ENCODE results near the gene CELSR3. TPM values are rescaled to one million over a fixed set of nuclear protein-coding genes. Genes with fewer than 3 reads are reported as not detected.

CELSR3 gene
- polyA plus RNA-seq, 1 experiment = 0.55 TPM

DNA sequence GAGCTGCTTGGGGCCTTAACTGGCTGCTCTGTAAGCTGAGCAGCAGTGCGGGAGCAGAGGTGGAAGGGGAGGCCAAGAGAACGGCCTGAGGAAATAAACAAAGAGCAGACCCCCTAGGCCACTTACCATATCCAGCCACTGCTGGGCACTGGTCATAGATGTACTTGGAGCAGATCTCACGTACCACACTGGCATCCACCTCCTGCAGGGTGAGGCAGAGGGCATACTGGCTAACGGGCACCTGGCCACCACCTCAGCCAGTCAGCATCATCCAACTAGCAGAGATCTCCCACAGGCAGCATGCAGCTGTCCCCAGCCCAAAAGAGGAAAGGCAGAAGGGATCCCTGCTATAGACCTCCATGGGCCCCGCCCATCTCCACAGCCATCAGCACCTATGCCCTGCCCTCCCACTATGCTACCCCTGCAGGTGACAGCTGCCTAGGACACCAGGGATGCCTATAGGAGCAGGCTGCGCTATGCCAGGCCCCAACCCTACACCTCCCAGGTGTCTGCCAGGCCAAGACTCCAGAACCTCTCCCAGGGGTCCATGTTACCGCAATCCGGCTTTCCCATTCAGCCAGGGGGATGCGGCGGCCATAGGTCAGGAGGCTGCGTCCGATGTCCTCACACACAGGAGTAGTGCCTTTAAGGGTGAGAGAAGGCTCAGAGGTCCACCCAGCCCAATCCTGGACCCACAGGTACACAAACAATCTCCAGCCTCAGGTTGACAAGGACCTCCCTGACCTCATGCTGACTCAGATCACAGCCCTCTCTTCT is 63.0 kb downstream of the CELSR3 start:
- ChIA-PET POLR2A (interaction anchor here (1.4 to 1.7 kb wide), 2 partner anchors 36 to 153 kb away, joined by 4 to 14 read pairs; partner anchors contain the start of genes ATRIP and SLC26A6), CTCF (no interaction called here)
- Histone ChIP-seq H3K27ac (ENCODE audit: low read depth, low read length) (peak overlapping the region; percentile 99), H3K9me3 (ENCODE audit: control insufficient read depth, insufficient read depth, low read length) (no peaks in the 10 kb centered on the region; the same call in 1 of the 2 replicates), H3K27me3 (ENCODE audit: control insufficient read depth, insufficient read depth, low read length) (no peaks in the 10 kb centered on the region), H3K4me3 (ENCODE audit: low read depth, low read length) (no peak overlapping the region)
- DNase-seq (ENCODE audit: low read depth, low spot score) = no peak
- TF ChIP-seq, protein P1, sequence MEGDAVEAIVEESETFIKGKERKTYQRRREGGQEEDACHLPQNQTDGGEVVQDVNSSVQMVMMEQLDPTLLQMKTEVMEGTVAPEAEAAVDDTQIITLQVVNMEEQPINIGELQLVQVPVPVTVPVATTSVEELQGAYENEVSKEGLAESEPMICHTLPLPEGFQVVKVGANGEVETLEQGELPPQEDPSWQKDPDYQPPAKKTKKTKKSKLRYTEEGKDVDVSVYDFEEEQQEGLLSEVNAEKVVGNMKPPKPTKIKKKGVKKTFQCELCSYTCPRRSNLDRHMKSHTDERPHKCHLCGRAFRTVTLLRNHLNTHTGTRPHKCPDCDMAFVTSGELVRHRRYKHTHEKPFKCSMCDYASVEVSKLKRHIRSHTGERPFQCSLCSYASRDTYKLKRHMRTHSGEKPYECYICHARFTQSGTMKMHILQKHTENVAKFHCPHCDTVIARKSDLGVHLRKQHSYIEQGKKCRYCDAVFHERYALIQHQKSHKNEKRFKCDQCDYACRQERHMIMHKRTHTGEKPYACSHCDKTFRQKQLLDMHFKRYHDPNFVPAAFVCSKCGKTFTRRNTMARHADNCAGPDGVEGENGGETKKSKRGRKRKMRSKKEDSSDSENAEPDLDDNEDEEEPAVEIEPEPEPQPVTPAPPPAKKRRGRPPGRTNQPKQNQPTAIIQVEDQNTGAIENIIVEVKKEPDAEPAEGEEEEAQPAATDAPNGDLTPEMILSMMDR (IDR thresholded peaks at IDR 0.05; ENCODE audit: low read depth, low read length) = no peak

DNA sequence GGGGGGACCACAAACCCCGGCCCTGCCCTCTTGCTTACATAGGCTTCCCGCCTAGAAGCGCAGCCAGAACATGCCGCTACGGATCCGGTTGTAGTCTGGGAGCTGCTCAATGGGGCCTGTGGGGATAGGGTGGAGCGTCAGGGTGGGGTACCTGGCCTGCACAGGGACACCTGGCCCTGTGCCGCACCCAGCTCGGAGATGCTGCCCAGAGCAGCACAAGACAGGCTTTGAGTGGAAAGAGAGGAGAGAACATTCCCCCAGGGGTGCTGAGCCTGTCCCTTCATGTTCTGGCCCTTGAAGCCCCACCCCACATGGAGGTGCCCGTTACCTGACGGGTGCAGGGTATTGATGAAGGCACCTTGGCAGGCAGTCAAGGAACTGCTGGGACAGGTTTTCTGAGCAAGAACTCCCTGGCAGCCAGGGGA is 63.6 kb downstream of the CELSR3 start:
- no peak for DNase-seq (ENCODE audit: low read depth, low spot score)
- Histone ChIP-seq H3K9me3 (ENCODE audit: control insufficient read depth, insufficient read depth, low read length) (no peaks in the 10 kb centered on the region; the same call in 1 of the 2 replicates), H3K4me3 (ENCODE audit: low read depth, low read length) (peak overlapping the region; percentile 17; the same call in 1 of the 2 replicates), H3K27ac (ENCODE audit: low read depth, low read length) (peak overlapping the region; percentile 99), H3K27me3 (ENCODE audit: control insufficient read depth, insufficient read depth, low read length) (no peaks in the 10 kb centered on the region)
- ChIA-PET POLR2A (interaction anchor here (0.7 to 1.7 kb wide), 5 partner anchors 36 to 153 kb away, joined by 3 to 14 read pairs (median 4); partner anchors contain the start of genes ATRIP, CELSR3, PFKFB4 and SLC26A6), CTCF (interaction anchor here (1.0 kb wide), 1 partner anchor 36 kb away, joined by 3 read pairs; the partner anchor contains the start of gene SLC26A6)
- TF ChIP-seq, protein P1 (IDR thresholded peaks at IDR 0.05; ENCODE audit: low read depth, low read length) = no peak

DNA sequence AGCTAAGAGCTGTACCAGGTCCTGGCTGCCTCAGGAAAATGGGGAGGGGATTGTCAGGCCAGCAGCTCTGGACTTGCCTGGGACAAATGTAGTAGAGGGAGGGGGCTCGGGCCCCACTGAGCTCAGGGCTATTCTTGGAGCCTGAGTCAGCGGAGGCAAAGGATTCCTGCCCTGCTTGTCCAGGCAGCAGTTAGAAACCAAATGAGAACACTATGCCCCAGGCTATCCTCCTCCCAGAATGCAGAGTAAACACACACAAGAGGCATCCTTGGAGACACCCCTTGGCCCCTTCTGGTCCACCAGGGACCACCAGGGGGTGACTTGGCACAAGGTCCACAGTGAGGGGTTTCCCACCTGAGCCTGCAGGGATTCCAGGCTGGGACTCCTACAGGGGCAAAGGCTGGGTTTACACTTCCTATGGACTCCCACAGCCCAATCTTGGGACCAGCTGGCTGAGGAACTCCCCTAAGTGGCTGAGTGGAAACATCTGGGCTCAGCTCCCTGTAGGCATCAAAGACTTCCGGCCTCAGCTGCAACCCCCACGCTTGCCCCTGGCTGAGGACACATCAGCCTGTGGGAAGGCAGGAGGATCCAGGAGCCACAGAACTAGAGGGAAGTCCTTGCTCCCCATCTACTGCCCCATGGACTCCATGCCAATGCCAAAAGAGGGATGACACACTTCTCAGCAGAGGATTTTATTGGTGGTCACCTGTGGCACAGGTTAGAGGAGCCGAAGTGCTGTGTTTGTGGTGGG is 64.2 kb downstream of the CELSR3 start:
- Histone ChIP-seq H3K27me3 (ENCODE audit: control insufficient read depth, insufficient read depth, low read length) (no peaks in the 10 kb centered on the region), H3K9me3 (ENCODE audit: control insufficient read depth, insufficient read depth, low read length) (no peaks in the 10 kb centered on the region; the same call in 1 of the 2 replicates), H3K4me3 (ENCODE audit: low read depth, low read length) (peak overlapping the region; percentile 17; the same call in 1 of the 2 replicates), H3K27ac (ENCODE audit: low read depth, low read length) (peak overlapping the region; percentile 99)
- TF ChIP-seq, protein P1 (IDR thresholded peaks at IDR 0.05; ENCODE audit: low read depth, low read length) = no peak
- CTCF ChIA-PET = interaction anchor here (0.6 to 1.3 kb wide), 3 partner anchors 11 to 40 kb away, joined by 3 to 4 read pairs (median 3); partner anchors contain the start of genes SLC26A6 and UQCRC1
- peak; percentile 90 for DNase-seq (ENCODE audit: low read depth, low spot score)
- POLR2A ChIA-PET = interaction anchor here (0.6 to 2.1 kb wide), 11 partner anchors 14 to 309 kb away, joined by 3 to 17 read pairs (median 4); partner anchors contain the start of genes ATRIP, CELSR3, PFKFB4 and SLC26A6

DNA sequence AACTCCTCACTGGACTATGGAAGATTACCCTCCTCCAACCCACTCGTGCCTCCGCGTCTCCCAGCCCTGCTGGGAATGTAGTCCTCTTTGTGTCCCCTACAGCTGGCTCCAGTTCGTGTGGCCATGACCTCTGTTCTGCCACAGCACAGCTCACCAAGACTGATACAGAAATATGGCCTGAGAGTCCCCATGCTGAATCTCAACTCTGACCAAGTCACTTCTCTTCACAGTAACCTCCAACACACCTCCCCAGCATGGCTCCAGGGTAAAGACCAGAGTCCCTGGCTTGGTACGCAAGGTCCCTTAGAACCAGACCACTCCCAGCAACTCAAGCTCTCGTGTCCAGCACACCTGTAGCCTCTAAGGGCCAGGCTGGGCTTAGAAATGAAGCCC is 65.3 kb downstream of the CELSR3 start:
- Histone ChIP-seq H3K27me3 (ENCODE audit: control insufficient read depth, insufficient read depth, low read length) (no peaks in the 10 kb centered on the region), H3K4me3 (ENCODE audit: low read depth, low read length) (no peak overlapping the region), H3K27ac (ENCODE audit: low read depth, low read length) (peak overlapping the region; percentile 99), H3K9me3 (ENCODE audit: control insufficient read depth, insufficient read depth, low read length) (no peaks in the 10 kb centered on the region; the same call in 1 of the 2 replicates)
- POLR2A ChIA-PET = interaction anchor here (1.0 to 2.1 kb wide), 3 partner anchors 37 to 66 kb away, joined by 3 to 10 read pairs (median 6); partner anchors contain the start of genes CELSR3 and SLC26A6
- CTCF ChIA-PET = interaction anchor here (1.3 kb wide), 1 partner anchor 38 kb away, joined by 4 read pairs; no protein-coding TSS in a partner anchor
- TF ChIP-seq, protein P1 (IDR thresholded peaks at IDR 0.05; ENCODE audit: low read depth, low read length) = no peak
- DNase-seq (ENCODE audit: low read depth, low spot score) = no peak
